Limb (tissue), 2 donors: Measurements from ENCODE around the gene LCN12.

Experiments
- DNase-seq, 2 donors: peaks; one replicate each; pipeline ENCODE4 v3.0.0-alpha.2; 2016; ENCODE audit errors: extremely low spot score in 2 of 2

LCN12 gene

DNA sequence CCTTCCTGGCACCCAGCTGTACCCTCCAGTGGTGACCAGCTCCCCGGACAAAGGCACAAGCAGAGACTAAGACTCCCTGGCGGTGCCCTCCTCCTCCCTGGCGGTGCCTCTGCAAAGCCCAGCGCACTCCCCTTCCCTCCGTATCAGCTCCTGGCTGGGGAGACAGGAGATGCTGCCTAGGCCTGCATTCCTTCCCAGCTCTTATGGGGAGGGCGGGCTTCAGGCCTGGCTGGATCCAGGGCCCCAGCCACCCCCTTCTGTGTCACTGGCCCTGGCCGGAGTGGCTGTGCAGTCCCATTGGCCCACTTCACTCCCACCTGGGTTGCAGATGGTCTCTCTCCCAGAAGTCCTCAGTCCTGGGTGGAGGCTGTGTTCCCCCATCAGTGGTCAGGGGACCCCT is 6.4 kb downstream of the LCN12 start:
- no peak for DNase-seq

GRCh38 chr9:136958898-136959850 is 7.1 kb downstream of the LCN12 start:
- no peak for DNase-seq

- no peak for DNase-seq
Measured at GRCh38 chr9:136960212-136960937, 8.3 kb downstream of the LCN12 start.

- no peak for DNase-seq
Measured at GRCh38 chr9:136960938-136961275, 8.8 kb downstream of the LCN12 start.

GRCh38 chr9:136961279-136962065 is 9.4 kb downstream of the LCN12 start:
- DNase-seq: no peak

DNA sequence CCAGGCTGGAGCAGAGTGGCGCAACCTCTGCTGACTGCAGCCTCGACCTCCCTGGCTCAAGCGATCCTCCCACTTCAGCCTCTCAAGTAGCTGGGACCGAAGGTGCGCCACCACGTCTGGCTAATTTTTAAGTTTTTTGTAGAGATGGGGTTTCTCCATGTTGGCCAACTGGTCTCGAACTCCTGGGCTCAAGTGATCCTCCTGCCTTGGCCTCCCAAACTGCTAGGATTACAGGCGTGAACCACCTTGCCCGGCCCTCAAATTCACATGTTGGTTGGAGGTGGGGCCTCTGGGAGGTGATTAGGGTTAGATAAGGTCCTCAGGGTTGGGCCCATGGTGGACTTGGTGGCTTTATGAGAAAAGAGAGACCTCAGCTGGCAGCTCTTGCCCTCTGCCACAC is 10.1 kb downstream of the LCN12 start:
- no peak for DNase-seq

DNA sequence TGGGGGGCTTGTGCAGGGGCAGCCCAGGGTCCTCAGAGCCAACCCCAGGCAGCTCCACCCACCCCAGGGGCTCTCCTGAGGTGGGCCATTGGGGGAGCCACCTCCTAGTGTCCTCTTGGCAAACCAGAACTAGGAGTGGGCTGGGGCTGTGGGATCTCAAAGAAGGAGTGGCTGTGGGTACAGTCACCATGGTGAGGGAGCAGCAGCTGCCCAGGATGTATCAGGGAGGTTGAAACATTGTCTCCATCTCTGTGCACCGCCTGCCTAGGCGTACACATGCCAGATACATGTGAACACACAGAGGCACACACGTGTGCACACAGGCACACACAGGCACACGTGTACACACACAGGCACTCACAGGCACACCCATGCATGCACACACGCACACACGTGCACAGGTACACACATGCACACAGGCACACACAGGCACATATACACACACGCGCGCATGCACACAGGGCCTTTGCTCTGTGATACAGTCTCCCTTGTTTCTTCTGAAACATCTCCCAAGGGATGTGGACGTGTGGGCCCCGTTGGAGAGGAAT is 10.7 kb downstream of the LCN12 start:
- DNase-seq: no peak

- no peak for DNase-seq
Measured at GRCh38 chr9:136963341-136963740, 11.3 kb downstream of the LCN12 start.

DNA sequence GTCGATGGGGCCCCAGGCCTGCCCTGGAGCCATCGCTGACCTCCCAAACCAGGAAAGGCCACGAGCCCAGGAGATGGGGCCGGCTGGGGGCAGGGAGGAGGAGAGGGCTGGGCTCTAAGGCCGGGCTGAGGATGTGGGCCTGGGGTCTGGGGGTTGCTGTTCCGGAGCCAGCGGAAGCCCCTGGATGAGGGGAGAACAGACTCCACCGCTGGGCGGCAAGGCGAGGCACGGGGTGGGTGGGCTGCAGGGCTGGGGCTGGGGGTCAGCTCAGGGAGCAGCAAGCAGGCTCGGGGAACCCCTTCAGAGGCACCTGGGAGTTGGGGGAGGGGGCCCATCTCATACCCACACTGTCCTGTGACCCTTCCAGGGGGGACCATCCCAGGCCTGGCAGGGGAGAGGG is 11.7 kb downstream of the LCN12 start:
- no peak for DNase-seq

DNA sequence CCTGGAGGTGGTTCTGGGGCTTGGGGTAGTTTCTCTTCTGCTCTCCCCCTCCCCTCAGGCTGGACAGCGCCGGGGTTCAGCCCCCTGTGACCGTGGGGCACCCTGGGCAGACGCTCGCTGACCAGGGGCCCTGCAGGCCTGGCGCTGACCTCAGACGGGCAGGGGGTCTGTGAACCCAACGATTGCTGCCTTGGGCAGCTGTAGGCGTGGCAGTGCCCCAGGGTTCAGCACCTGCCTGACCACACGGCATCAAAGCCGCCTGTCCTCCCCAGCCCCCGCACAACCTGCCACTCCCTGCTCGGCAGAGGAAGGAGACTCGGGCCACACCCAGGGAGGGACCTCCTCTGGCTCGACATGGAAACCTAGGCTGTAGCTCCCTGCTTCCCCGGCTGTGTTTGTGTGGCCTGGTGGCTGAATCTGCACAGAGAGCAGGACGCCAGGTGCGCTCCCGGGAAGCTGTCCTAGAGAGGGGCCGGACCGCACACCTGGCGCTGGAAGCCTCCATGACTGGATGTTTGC is 12.2 kb downstream of the LCN12 start:
- no peak for DNase-seq

DNA sequence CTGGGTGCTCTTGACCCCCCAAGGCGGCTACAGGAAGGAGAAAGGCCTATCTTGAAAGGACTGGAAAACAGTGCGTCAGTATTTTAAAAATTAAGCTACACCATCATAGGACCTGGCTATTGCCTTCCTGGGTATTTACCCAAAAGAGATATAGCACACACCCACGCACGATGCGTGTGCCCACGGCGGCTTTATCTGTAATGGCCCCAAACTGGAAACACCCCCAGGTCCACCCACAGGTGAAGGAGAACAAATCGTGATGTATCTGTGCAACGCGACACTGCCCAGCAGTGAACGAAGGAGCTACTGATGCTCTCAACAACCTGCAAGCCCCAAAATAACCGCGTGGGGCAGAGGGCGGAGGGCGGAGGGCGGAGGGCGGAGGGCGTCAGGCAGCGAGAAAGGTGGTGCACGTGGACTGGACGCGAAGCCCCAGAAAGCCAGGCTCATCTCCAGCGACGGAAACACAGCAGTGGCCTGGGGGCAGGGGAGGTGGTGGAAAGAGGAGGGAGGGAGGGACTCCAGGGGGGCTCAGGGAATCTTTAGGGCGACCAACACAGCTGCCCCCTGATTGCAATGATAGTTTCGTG is 12.9 kb downstream of the LCN12 start:
- DNase-seq: no peak

DNA sequence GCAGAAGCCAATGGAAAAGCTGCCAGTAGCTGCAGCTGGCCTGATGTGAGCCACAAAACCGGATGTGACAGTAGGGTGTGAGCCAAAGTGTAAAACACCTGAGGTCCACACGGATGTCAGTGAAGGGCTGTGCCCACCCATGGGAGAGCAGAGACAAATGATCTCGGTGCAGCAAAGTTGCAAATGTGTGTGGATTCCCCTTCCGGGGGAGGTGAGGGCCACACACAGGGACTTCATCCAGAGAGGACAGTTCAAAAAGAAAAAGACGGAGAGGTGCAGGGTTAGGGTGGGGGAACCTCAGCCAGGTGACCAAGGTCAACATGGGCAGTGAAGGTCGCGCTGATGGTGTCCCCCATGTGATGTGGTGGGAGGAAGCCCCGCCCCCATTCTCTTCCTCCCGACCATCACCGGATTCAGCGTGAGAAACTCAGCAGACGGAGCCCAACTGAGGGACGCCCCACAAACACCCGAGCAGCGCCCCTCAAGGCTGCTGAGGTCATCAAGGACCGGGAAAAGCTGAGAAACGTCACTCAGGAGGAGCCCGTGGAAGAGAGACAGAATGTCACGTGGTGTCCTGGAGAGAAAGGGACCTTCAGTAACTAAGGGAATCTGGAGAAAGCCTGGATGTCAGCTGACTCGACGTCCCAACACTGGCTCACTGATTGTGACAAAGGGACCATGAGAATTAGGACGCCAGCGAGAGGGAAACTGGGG is 13.9 kb downstream of the LCN12 start:
- no peak for DNase-seq

DNA sequence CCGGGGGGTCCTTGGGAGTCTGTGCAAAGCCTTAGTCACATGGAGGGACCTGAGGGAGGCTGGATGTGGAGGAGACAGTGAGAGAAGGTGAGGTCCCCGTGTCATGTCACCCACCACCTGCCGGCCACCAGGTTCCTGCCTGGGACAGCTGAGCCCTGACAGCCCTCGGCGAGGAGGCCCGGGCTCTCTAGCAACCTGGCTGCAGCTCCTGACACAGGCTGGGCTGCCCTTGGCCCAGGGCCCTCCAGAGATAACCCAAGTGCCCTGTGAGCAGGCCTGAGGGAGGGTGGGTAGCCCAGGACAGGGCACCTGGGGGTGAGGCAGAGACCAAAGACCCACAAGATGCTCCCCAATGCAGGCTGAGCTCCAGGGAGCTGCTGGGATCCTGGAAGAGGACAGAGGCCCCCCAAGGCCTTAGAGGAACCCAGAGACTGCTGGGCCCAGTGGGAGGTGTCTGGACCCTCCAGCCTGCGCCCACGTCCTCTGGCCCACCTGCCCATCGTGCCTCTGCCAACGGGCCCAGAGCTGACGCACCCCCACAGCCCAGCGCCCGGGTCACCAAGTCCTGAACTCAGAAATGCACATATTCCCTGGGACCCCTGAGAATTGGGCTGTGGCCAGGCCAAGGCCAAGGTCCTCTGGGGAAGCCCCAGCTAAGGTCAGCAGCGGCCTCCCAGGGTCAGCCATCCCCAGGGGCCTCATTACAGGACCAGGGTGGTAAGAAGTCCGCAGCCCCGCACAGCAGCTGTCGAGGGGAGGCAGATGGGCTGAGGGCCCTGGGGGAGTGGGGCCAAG is 16.5 kb downstream of the LCN12 start:
- no peak for DNase-seq

GRCh38 chr9:136969150-136969549 is 17.1 kb downstream of the LCN12 start:
- DNase-seq: no peak

GRCh38 chr9:136969774-136970173 is 17.7 kb downstream of the LCN12 start:
- no peak for DNase-seq

GRCh38 chr9:136970361-136970760 is 18.3 kb downstream of the LCN12 start:
- DNase-seq: no peak

- DNase-seq: no peak
Measured at GRCh38 chr9:136971746-136972145, 19.7 kb downstream of the LCN12 start.

GRCh38 chr9:136972335-136972734 is 20.3 kb downstream of the LCN12 start:
- no peak for DNase-seq

- no peak for DNase-seq
Measured at GRCh38 chr9:136972743-136973142, 20.7 kb downstream of the LCN12 start.
